HL-60/S4 treated with retinoic acid at 250 ng/mL for 4 days and 3 days (cell line): ENCODE data around the gene PTPRCAP.
"Not testable (repeated sequence)": the region's sequence is repeated elsewhere in the genome, so short reads cannot be mapped to it uniquely, and the experiment has no call there.

Experiments
- in situ Hi-C: fragments of 300-500 bp; cut with MboI; formaldehyde crosslinking; loops from 2 replicates; pipeline ENCODE4 v1.7.0; 2022; ENCODE audit warnings: low sequenced_read_pairs

PTPRCAP gene

GRCh38 chr11:67437082-67437808 is at the start of gene PTPRCAP:
Gene PTPRCAP (minus strand): TSS chr11:67437682. CDS start chr11:67437619, 63 bp downstream.
- in situ Hi-C loops: no loop called here

- in situ Hi-C loops: no loop called here
Observed at GRCh38 chr11:67486481-67487195, 49.2 kb upstream of the PTPRCAP start.

- in situ Hi-C loops: not testable (repeated sequence)
Observed at GRCh38 chr11:67485873-67486361, 48.4 kb upstream of the PTPRCAP start.

GRCh38 chr11:67484847-67485311 is 47.4 kb upstream of the PTPRCAP start:
- in situ Hi-C loops: no loop called here

GRCh38 chr11:67483831-67484665 is 46.6 kb upstream of the PTPRCAP start:
- in situ Hi-C loops: no loop called here

- in situ Hi-C loops: no loop called here
Observed at GRCh38 chr11:67482827-67483798, 45.6 kb upstream of the PTPRCAP start, which contains the start of gene AIP. Gene AIP (plus strand): TSS chr11:67483026. CDS start chr11:67483159, 133 bp downstream.

GRCh38 chr11:67482275-67482826 is 44.9 kb upstream of the PTPRCAP start:
- in situ Hi-C loops: no loop called here

GRCh38 chr11:67477344-67478050 is 40.0 kb upstream of the PTPRCAP start:
- in situ Hi-C loops: not testable (repeated sequence)

- in situ Hi-C loops: not testable (repeated sequence)
Observed at GRCh38 chr11:67476692-67477091, 39.2 kb upstream of the PTPRCAP start.

- in situ Hi-C loops: no loop called here
Observed at GRCh38 chr11:67472882-67473281, 35.4 kb upstream of the PTPRCAP start.

- in situ Hi-C loops: no loop called here
Observed at GRCh38 chr11:67470337-67471002, 33.0 kb upstream of the PTPRCAP start.

GRCh38 chr11:67469508-67469811 is 32.0 kb upstream of the PTPRCAP start:
- in situ Hi-C loops: no loop called here

- in situ Hi-C loops: no loop called here
Observed at GRCh38 chr11:67468759-67469507, 31.5 kb upstream of the PTPRCAP start, which contains the start of gene TMEM134. Gene TMEM134 (minus strand): TSS chr11:67469251. CDS start chr11:67469192, 59 bp downstream.

- in situ Hi-C loops: no loop called here
Observed at GRCh38 chr11:67468456-67468758, 30.9 kb upstream of the PTPRCAP start.

- in situ Hi-C loops: no loop called here
Observed at GRCh38 chr11:67468056-67468455, 30.6 kb upstream of the PTPRCAP start.

GRCh38 chr11:67466962-67467771 is 29.7 kb upstream of the PTPRCAP start:
- in situ Hi-C loops: no loop called here

GRCh38 chr11:67466367-67466766 is 28.9 kb upstream of the PTPRCAP start:
- in situ Hi-C loops: no loop called here
